HG03139 (cell line): ENCODE measurements around the gene ZNF550.

Experiments
- ATAC-seq: cut with Tn5 transposase; IDR thresholded peaks from one replicate; pipeline ENCODE4 v1.9.1; 2021; ENCODE audit not compliant: unreplicated experiment

Gene ZNF550

GRCh38 chr19:57559404-57560025, at the start of gene ZNF550:
TSS of gene ZNF550 (minus strand) at chr19:57559863. CDS start at chr19:57559682, 181 bp downstream.
- peak; percentile 97 for ATAC-seq

GRCh38 chr19:57606931-57607330, 47.3 kb upstream of the ZNF550 start:
- no peak for ATAC-seq

GRCh38 chr19:57599761-57600383, 40.2 kb upstream of the ZNF550 start, which contains the start of gene ZNF530:
TSS of gene ZNF530 (plus strand) at chr19:57599885. CDS start at chr19:57604346, 4,461 bp downstream.
- peak; percentile 90 for ATAC-seq

- ATAC-seq = no peak
These were observed 39.7 kb upstream of the ZNF550 start for GRCh38 chr19:57599377-57599760.

GRCh38 chr19:57587529-57587928, 27.9 kb upstream of the ZNF550 start:
- no peak for ATAC-seq

GRCh38 chr19:57583521-57584416, 24.1 kb upstream of the ZNF550 start, which contains the start of gene ZIK1:
TSS of gene ZIK1 (plus strand) at chr19:57584145. CDS start at chr19:57584357, 212 bp downstream.
- peak; percentile 72 for ATAC-seq

- no peak for ATAC-seq
These were observed 23.4 kb upstream of the ZNF550 start for GRCh38 chr19:57583104-57583520.

- peak; percentile 90 for ATAC-seq
These were observed 19.0 kb upstream of the ZNF550 start, which contains the start of gene ZNF416 for GRCh38 chr19:57578487-57579205. TSS of gene ZNF416 (minus strand) at chr19:57578911. CDS start at chr19:57578704, 207 bp downstream.

GRCh38 chr19:57576661-57577060, 17.0 kb upstream of the ZNF550 start:
- no peak for ATAC-seq

GRCh38 chr19:57572415-57572947, 12.8 kb upstream of the ZNF550 start:
- ATAC-seq = no peak

GRCh38 chr19:57570707-57571106, 11.0 kb upstream of the ZNF550 start:
- no peak for ATAC-seq

GRCh38 chr19:57566396-57567265, 7.0 kb upstream of the ZNF550 start:
- no peak for ATAC-seq

GRCh38 chr19:57563547-57563946, 3.9 kb upstream of the ZNF550 start:
- ATAC-seq = no peak

GRCh38 chr19:57560049-57560491, 407 bp upstream of the ZNF550 start:
- no peak for ATAC-seq

GRCh38 chr19:57559008-57559403, 657 bp downstream of the ZNF550 start:
- ATAC-seq = no peak

GRCh38 chr19:57558525-57558924, 1.1 kb downstream of the ZNF550 start:
- no peak for ATAC-seq

GRCh38 chr19:57557659-57558058, 2.0 kb downstream of the ZNF550 start:
- no peak for ATAC-seq

- no peak for ATAC-seq
These were observed 7.2 kb downstream of the ZNF550 start for GRCh38 chr19:57552432-57552831.

GRCh38 chr19:57546513-57546912, 13.2 kb downstream of the ZNF550 start:
- no peak for ATAC-seq
